Ovary (tissue), 9 donors: Measurements from ENCODE around the gene CASP3. TPM values are rescaled to one million over a fixed set of nuclear protein-coding genes. Genes with fewer than 3 reads are reported as not detected.

Experiments used
- DNase-seq, 5 donors: peaks; one replicate each; pipeline ENCODE4 v3.0.0-alpha.2; 2019 to 2020
- H3K27ac ChIP-seq, 2 donors: fragments of 200-600 bp; one replicate each; pipeline versions ENCODE4 v1.5.1 to v1.8.0; 2019 to 2022
- H3K27me3 ChIP-seq: fragments of 200-600 bp; one replicate; pipeline ENCODE4 v1.8.0; 2022
- H3K36me3 ChIP-seq: fragments of 200-600 bp; sonication (generic); one replicate; pipeline ENCODE4 v1.5.1; 2019
- H3K4me1 ChIP-seq: one replicate; pipeline ENCODE4 v1.8.1; 2013; ENCODE audit warnings: mild to moderate bottlenecking, moderate library complexity; ENCODE audit not compliant: insufficient read depth
- H3K4me3 ChIP-seq: fragments of 200-600 bp; sonication (generic); one replicate; pipeline ENCODE4 v1.5.1; 2017
- H3K9me3 ChIP-seq, 2 donors: fragments of 200-600 bp in 1 of 2; sonication (generic) in 1 of 2; one replicate each; pipeline versions ENCODE4 v1.5.1 to v1.8.1; 2013 to 2019; ENCODE audit warnings: mild to moderate bottlenecking in 1 of 2, moderate library complexity in 1 of 2
- EP300 ChIP-seq: sonication (generic); formaldehyde crosslinking; IDR thresholded peaks from one replicate; pipeline ENCODE4 v1.6.1; 2017; ENCODE audit warnings: antibody characterized with exemption
- POLR2A ChIP-seq: fragments of 450-650 bp; IDR thresholded peaks from one replicate; pipeline ENCODE4 v1.6.1; 2017; ENCODE audit warnings: antibody characterized with exemption, mild to moderate bottlenecking, moderate library complexity
- WGBS, 3 donors: extraction: QIAGEN DNeasy Blood & Tissue Kit in 1 of 3; methylation state at CpG; one replicate each; pipeline versions ENCODE4 v1.1.5 to v1.1.7; 2013 to 2017; 5-methylcytosine and 5-hydroxymethylcytosine counted together
- intact Hi-C, 4 donors: fragments of 100-400 bp; cut with DNase I; formaldehyde crosslinking; loops; one replicate each; pipeline versions ENCODE4 v1.11.0 to v1.15.1; 2022 to 2023
- polyA plus RNA-seq, 2 donors: library from polyadenylated mRNA; stranded (reverse); fragments of 200-250 nt in 1 of 2; fragments of 350-450 nt in 1 of 2; fragmentation: Illumina TruSeq in 1 of 2; extraction: RNeasy Lipid Tissue Mini Kit (QIAGEN cat#74804) in 1 of 2; gene quantifications; one replicate each; pipeline ENCODE4 v1.2.3, GENCODE V29; 2013 to 2014
- total RNA-seq, 7 donors: library from RNA; depleted of rRNA in 2 of 7; stranded (reverse); fragments of >200 nt in 2 of 7; fragmentation: NEBNext Ultra II Directional in 3 of 7; extraction: Animal tissue kit (Norgen Biotek cat#: 25700) in 3 of 7; gene quantifications; one replicate each; pipeline versions ENCODE4 v1.1.0 to v1.2.4, GENCODE V29; 2016 to 2023
- TF ChIP-seq, protein P1 (sequence below), 3 donors: fragments of 450-650 bp in 2 of 3; fragments of 200-600 bp in 1 of 3; IDR thresholded peaks; one replicate each; pipeline versions ENCODE4 v1.5.1 to v1.8.0; 2016 to 2022; ENCODE audit warnings: antibody characterized with exemption in 3 of 3, mild to moderate bottlenecking in 1 of 3
- donor health status: DM: no; HTN: no; CAD: no; lungs with moderate emphysema.
- donor health status: DM: no; HTN: no; CAD: no.
- donor health status: Bipolar disorder and iron deficiency.
- donor health status: DM: yes; HTN: yes; CAD: no.
- donor health status: DM: no; HTN: no; CAD: no.
- donor health status: DM: yes; HTN: yes; CAD: no.

The CASP3 gene
- total and polyA plus RNA-seq, 9 donors: 8.9 to 14.0 (median 11.7) TPM

- TF ChIP-seq, protein P1, sequence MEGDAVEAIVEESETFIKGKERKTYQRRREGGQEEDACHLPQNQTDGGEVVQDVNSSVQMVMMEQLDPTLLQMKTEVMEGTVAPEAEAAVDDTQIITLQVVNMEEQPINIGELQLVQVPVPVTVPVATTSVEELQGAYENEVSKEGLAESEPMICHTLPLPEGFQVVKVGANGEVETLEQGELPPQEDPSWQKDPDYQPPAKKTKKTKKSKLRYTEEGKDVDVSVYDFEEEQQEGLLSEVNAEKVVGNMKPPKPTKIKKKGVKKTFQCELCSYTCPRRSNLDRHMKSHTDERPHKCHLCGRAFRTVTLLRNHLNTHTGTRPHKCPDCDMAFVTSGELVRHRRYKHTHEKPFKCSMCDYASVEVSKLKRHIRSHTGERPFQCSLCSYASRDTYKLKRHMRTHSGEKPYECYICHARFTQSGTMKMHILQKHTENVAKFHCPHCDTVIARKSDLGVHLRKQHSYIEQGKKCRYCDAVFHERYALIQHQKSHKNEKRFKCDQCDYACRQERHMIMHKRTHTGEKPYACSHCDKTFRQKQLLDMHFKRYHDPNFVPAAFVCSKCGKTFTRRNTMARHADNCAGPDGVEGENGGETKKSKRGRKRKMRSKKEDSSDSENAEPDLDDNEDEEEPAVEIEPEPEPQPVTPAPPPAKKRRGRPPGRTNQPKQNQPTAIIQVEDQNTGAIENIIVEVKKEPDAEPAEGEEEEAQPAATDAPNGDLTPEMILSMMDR (IDR thresholded peaks at IDR 0.05): no peak
- no peak for TF ChIP-seq POLR2A
- TF ChIP-seq EP300: no peak
- H3K4me3 ChIP-seq: no peak overlapping the region
- 65 to 71% (median 70%) methylated on average over 5 of the region's 5 CpGs for WGBS, 3 donors
- H3K9me3 ChIP-seq: no peaks in the 10 kb centered on the region
- no peak for DNase-seq
- H3K27me3 ChIP-seq: no peaks in the 10 kb centered on the region
- no peaks in the 10 kb centered on the region for H3K4me1 ChIP-seq
- H3K27ac ChIP-seq: no peak overlapping the region
- H3K36me3 ChIP-seq: no peaks in the 10 kb centered on the region
- intact Hi-C loops: no loop called here
Observed at GRCh38 chr4:184591070-184591677, 58.1 kb downstream of the CASP3 start.

GRCh38 chr4:184590196-184590595, 59.1 kb downstream of the CASP3 start:
- DNase-seq: no peak
- TF ChIP-seq POLR2A: no peak
- TF ChIP-seq, protein P1 (IDR thresholded peaks at IDR 0.05): no peak
- no peak for TF ChIP-seq EP300
- Histone ChIP-seq H3K4me1 (no peaks in the 10 kb centered on the region), H3K27ac (no peak overlapping the region), H3K4me3 (no peak overlapping the region), H3K27me3 (no peaks in the 10 kb centered on the region), H3K36me3 (no peaks in the 10 kb centered on the region), H3K9me3 (no peaks in the 10 kb centered on the region)
- WGBS, 3 donors: 73 to 78% (median 74%) methylated on average over 3 of the region's 3 CpGs
- intact Hi-C loops: no loop called here

DNA sequence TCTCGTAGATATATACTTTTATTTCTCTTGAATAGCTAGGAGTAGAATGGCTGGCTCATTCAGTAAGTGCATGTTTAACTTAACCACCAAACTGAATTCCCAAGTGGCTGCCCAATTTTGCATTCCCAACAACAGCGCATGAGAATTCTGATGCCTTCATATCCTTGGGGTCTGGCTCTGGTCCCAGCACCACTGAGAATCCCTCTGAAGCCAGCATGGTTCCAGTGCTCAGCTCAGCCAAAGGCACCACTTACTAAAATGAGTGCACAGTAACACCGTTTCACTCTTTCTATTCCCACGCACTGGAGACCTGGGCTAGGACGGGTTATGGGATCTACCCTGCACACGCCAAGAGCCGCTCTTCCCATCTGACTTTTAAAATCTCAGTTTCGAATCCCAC, 60.4 kb downstream of the CASP3 start:
- Histone ChIP-seq H3K36me3 (no peaks in the 10 kb centered on the region), H3K4me3 (no peak overlapping the region), H3K9me3 (no peaks in the 10 kb centered on the region), H3K4me1 (no peaks in the 10 kb centered on the region), H3K27me3 (no peaks in the 10 kb centered on the region), H3K27ac (no peak overlapping the region)
- no peak for DNase-seq
- 84 to 87% (median 85%) methylated on average over 8 of the region's 8 CpGs for WGBS, 3 donors
- intact Hi-C loops: no loop called here
- TF ChIP-seq POLR2A (no peak), EP300 (no peak)
- TF ChIP-seq, protein P1 (IDR thresholded peaks at IDR 0.05): no peak

DNA sequence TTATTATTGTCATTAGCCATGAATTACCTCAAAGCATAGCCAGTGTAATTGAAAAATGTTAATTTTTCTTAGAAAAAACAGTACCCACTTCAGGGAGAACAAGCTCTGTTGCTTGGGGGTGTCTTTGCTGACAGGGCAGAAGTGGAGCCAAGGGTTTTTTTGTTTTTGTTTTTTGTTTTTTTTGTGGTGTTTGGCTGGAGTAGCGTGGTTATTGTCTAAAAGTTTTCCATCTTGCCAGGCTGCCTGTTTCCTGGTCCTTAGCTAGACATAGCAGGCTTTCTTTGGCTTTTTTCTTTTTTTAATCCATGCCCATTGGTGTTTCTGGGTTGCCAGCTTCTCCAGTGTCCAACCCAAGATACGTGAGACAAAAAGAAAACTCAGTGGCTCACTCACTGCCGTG, 61.5 kb downstream of the CASP3 start:
- no peaks in the 10 kb centered on the region for H3K9me3 ChIP-seq
- no peaks in the 10 kb centered on the region for H3K36me3 ChIP-seq
- no peaks in the 10 kb centered on the region for H3K27me3 ChIP-seq
- intact Hi-C loops: no loop called here
- no peaks in the 10 kb centered on the region for H3K4me1 ChIP-seq
- H3K27ac ChIP-seq: no peak overlapping the region
- DNase-seq: no peak
- H3K4me3 ChIP-seq: no peak overlapping the region
- TF ChIP-seq, protein P1 (IDR thresholded peaks at IDR 0.05): no peak
- no peak for TF ChIP-seq EP300
- no peak for TF ChIP-seq POLR2A
- WGBS, 3 donors: 71 to 75% (median 73%) methylated on average over 3 of the region's 3 CpGs
